Measurements from ENCODE around the gene DOCK2. TPM values are rescaled to one million over a fixed set of nuclear protein-coding genes. Genes with fewer than 3 reads are reported as not detected.

DOCK2 gene
- total and polyA plus RNA-seq, 2 of the 8 experiments (the other 6 are each of a cell fraction or from before 2014, with no cell fraction given): 3.9 to 5.7 TPM

GRCh38 chr5:169921949-169922348 is 284.9 kb downstream of the DOCK2 start:
- FAIRE-seq (no peak), DNase-seq (ENCODE audit: low read depth in 1 of 2, low spot score in 2 of 2) (no peak)
- Histone ChIP-seq H3K79me2 (ENCODE audit: control insufficient read depth in 1 of 2, insufficient read depth in 2 of 2, low read length in 2 of 2) (no peaks in the 10 kb centered on the region), H2BK120ac (replicated peaks; ENCODE audit: low read depth, low read length) (no peak overlapping the region), H4K20me1 (replicated peaks in 1 of 2; ENCODE audit: control insufficient read depth in 1 of 2, insufficient read depth in 2 of 2, low read length in 2 of 2) (no peaks in the 10 kb centered on the region), H3K56ac (replicated peaks; ENCODE audit: insufficient read length, low read depth, low read length) (no peak overlapping the region), H3K9ac (replicated peaks in 1 of 4; ENCODE audit: extremely low read depth in 1 of 4, low read depth in 3 of 4, low read length in 3 of 4) (no peak overlapping the region), H2BK20ac (ENCODE audit: low read length) (no peak overlapping the region), H3K4me2 (ENCODE audit: insufficient read depth in 1 of 2, low read depth in 2 of 2, low read length in 2 of 2) (no peak overlapping the region), H3K27ac (ENCODE audit: low read depth, low read length) (no peak overlapping the region), H4K8ac (ENCODE audit: extremely low read depth, insufficient read depth, low read length) (no peak overlapping the region), H3K4me3 (ENCODE audit: extremely low read depth in 1 of 4, insufficient read depth in 2 of 4, low read depth in 3 of 4, low read length in 4 of 4) (no peak overlapping the region), H3K27me3 (replicated peaks in 1 of 4; ENCODE audit: control insufficient read depth in 3 of 4, extremely low read depth in 1 of 4, insufficient read depth in 3 of 4, low read length in 3 of 4) (no peaks in the 10 kb centered on the region), H2BK12ac (ENCODE audit: low read depth, low read length) (no peak overlapping the region), H2BK5ac (ENCODE audit: low read depth, low read length) (no peak overlapping the region), H2AK5ac (ENCODE audit: low read depth, low read length) (no peak overlapping the region), H3K9me3 (ENCODE audit: insufficient read depth in 2 of 2, low read depth in 1 of 2, low read length in 1 of 2) (no peaks in the 10 kb centered on the region), H4K91ac (replicated peaks; ENCODE audit: insufficient read length, low read length) (no peak overlapping the region), H3K4me1 (replicated peaks in 1 of 4; ENCODE audit: control insufficient read depth in 3 of 4, insufficient read depth in 4 of 4, low read length in 3 of 4) (no peaks in the 10 kb centered on the region), H3K23me2 (ENCODE audit: low read depth, low read length) (no peaks in the 10 kb centered on the region), H4K5ac (ENCODE audit: insufficient read length, low read depth, low read length) (no peak overlapping the region), H3K18ac (ENCODE audit: extremely low read depth, low read length) (no peak overlapping the region), H3K4ac (replicated peaks; ENCODE audit: insufficient read length, low read depth, low read length) (no peak overlapping the region), H3K36me3 (ENCODE audit: control insufficient read depth in 2 of 4, insufficient read depth in 4 of 4, low read length in 3 of 4) (no peaks in the 10 kb centered on the region), H3K14ac (ENCODE audit: insufficient read length) (no peak overlapping the region), H2BK15ac (ENCODE audit: low read length) (no peak overlapping the region), H2AFZ (ENCODE audit: low read length) (no peak overlapping the region), H3K23ac (ENCODE audit: insufficient read length) (no peak overlapping the region), H3K79me1 (ENCODE audit: low read depth, low read length) (no peaks in the 10 kb centered on the region)
- ChIA-PET POLR2A (ENCODE audit: partially characterized antibody) (no interaction called here), CTCF (ENCODE audit: partially characterized antibody) (interaction anchor here (1.1 kb wide), 2 partner anchors 9 to 59 kb away, joined by 3 to 8 read pairs; partner anchors contain the start of gene INSYN2B)
- 84% methylated on average over 1 of the region's 1 CpG; no CpG with 5 or more reads in 1 of the 2 experiments for WGBS, 2 experiments (ENCODE audit: extremely low coverage in 1 of 2, insufficient coverage in 1 of 2, insufficient read length in 1 of 2, insufficient replicate concordance in 2 of 2, low coverage in 1 of 2, low lambda C conversion rate in 2 of 2, missing lambda C conversion rate in 1 of 2)
- TF ChIP-seq RNF2 (IDR thresholded peaks at IDR 0.05; ENCODE audit: borderline replicate concordance, low read depth, low read length, missing control alignments, poor library complexity, severe bottlenecking): no peak
